ENCODE measurements around the gene ADAMTSL2. TPM values are rescaled to one million over a fixed set of nuclear protein-coding genes. Genes with fewer than 3 reads are reported as not detected.

Gene ADAMTSL2
- total and polyA plus RNA-seq, 2 donors (not counting 1 experiment from before 2014, with no cell fraction given): under 0.01 to 0.09 TPM

DNA sequence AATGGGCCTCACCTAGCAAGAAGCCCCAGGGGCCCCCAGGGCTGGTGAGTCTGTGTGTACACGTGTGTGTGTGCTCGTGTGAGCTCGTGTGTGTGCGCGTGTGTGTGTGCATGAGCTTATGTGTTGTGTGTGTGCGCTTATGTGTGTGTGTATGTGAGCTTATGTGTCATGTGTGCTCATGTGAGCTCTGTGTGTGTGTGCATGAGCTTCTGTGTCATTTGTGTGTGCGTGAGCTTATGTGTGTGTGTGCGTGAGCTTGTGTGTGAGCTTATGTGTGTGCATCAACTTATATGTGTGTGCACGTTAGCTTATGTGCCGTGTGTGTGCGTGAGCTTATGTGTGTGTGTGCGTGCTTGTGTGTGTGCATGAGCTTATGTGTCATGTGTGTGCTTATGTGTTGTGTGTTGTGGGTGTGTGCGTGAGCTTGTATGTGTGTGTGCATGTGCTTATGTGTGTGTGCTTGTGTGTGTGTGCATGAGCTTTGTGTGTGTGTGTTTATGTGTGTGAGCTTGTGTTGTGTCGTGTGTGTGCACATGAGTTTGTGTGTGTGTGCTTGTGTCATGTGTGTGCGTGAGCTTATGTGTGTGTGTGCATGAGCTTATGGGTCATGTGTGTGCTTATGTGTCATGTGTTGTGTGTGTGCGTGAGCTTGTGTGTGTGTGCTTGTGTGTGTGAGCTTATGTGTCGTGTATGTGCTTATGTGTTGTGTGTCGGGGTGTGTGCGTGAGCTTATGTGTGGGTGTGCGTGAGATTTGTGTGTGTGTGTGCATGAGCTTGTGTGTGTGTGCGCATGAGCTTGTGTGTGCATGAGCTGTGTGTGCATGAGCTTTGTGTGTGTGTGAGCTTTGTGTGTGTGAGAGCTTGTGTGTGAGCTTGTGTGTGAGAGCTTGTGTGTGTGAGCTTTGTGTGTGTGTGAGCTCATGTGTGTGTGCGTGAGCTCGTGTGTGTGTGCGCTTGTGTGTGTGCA is 38.9 kb upstream of the ADAMTSL2 start:
- Histone ChIP-seq H3K27me3 (ENCODE audit: control insufficient read depth, insufficient read depth, low read length) (peaks cover 25% of the 10 kb centered on the region), H3K4me3 (replicated peaks in 1 of 4; ENCODE audit: control extremely low read depth in 1 of 4, insufficient read depth in 1 of 4, low read depth in 3 of 4, low read length in 4 of 4) (no peak overlapping the region), H4K20me1 (ENCODE audit: control insufficient read depth, extremely low read depth, insufficient read depth, low read length) (no peaks in the 10 kb centered on the region), H3K27ac (ENCODE audit: insufficient read depth, low read length) (no peak overlapping the region), H3K4me2 (ENCODE audit: extremely low read depth, insufficient read depth, low read length) (no peak overlapping the region), H3K79me2 (ENCODE audit: control insufficient read depth, insufficient read depth, low read length) (no peaks in the 10 kb centered on the region), H2AFZ (ENCODE audit: low read length) (no peak overlapping the region), H3K4me1 (ENCODE audit: control insufficient read depth, extremely low read depth, insufficient read depth, low read length) (peaks cover 3% of the 10 kb centered on the region), H3K36me3 (ENCODE audit: control insufficient read depth, insufficient read depth, low read length) (no peaks in the 10 kb centered on the region), H3K9me3 (ENCODE audit: control insufficient read depth, insufficient read depth, low read depth, low read length) (no peaks in the 10 kb centered on the region), H3K9ac (ENCODE audit: insufficient read depth, low read length) (no peak overlapping the region)
- DNase-seq (ENCODE audit: low read depth in 2 of 2): no peak
- no peak for TF ChIP-seq EZH2 (IDR thresholded peaks at IDR 0.05; ENCODE audit: low read length, missing control alignments)
- TF ChIP-seq, protein P1, sequence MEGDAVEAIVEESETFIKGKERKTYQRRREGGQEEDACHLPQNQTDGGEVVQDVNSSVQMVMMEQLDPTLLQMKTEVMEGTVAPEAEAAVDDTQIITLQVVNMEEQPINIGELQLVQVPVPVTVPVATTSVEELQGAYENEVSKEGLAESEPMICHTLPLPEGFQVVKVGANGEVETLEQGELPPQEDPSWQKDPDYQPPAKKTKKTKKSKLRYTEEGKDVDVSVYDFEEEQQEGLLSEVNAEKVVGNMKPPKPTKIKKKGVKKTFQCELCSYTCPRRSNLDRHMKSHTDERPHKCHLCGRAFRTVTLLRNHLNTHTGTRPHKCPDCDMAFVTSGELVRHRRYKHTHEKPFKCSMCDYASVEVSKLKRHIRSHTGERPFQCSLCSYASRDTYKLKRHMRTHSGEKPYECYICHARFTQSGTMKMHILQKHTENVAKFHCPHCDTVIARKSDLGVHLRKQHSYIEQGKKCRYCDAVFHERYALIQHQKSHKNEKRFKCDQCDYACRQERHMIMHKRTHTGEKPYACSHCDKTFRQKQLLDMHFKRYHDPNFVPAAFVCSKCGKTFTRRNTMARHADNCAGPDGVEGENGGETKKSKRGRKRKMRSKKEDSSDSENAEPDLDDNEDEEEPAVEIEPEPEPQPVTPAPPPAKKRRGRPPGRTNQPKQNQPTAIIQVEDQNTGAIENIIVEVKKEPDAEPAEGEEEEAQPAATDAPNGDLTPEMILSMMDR (conservative IDR thresholded peaks at IDR 0.05 in 1 of 2, IDR thresholded peaks at IDR 0.05 in 1 of 2; ENCODE audit: low read depth in 1 of 2, low read length in 2 of 2): no peak

DNA sequence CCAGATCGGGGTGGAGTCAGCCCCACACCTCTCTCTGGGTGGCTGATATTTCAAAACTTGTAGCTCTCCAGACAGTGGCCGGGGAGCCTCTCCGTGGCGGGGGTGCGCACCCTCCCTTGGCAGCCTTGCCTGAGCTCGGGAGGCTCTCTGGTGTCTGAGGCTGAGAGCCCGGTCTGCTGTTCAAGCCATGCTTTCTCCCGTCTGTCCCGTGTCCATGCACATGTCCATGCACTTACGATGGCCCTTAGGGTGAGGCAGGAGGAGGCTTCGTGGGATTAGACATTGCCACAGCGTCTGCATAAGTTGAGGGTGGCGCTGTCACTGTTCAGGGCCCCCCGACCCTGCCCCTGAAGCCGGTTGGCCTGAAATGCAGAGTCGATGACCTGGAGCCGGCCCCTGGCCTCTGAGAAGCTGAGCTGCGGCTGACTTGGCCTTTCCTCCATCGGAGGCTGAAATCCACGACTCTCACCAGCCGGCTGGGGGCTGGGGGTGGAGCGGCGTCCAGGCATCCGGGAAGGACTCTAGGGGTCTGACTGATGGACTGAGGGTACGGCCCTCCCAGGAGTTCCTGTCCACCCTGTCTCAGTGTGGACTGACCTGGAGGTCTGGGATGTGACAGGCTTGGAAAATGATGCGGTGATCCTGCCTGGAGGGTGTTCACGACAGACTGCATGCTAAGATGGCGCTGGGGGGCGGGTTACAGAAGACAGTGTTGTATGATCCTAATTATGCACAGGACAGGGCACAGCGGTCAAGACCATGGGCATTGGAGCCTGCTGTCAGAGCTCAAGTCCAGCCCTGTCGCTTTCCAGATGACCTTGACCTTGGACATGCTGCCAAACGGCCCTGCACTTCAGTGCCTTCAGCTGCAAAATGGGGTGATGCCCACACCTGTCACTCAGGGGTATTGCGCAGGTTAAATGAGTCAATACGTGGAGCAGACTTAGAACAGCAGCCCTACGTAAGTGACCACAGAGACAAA is 37.4 kb upstream of the ADAMTSL2 start:
- TF ChIP-seq, protein P1 (conservative IDR thresholded peaks at IDR 0.05 in 1 of 2, IDR thresholded peaks at IDR 0.05 in 1 of 2; ENCODE audit: low read depth in 1 of 2, low read length in 2 of 2): no peak
- Histone ChIP-seq H3K79me2 (ENCODE audit: control insufficient read depth, insufficient read depth, low read length) (no peaks in the 10 kb centered on the region), H3K27ac (ENCODE audit: insufficient read depth, low read length) (no peak overlapping the region), H3K27me3 (ENCODE audit: control insufficient read depth, insufficient read depth, low read length) (peaks cover 25% of the 10 kb centered on the region), H3K9ac (ENCODE audit: insufficient read depth, low read length) (no peak overlapping the region), H4K20me1 (ENCODE audit: control insufficient read depth, extremely low read depth, insufficient read depth, low read length) (no peaks in the 10 kb centered on the region), H3K4me1 (ENCODE audit: control insufficient read depth, extremely low read depth, insufficient read depth, low read length) (peaks cover 3% of the 10 kb centered on the region), H3K4me2 (ENCODE audit: extremely low read depth, insufficient read depth, low read length) (no peak overlapping the region), H3K36me3 (ENCODE audit: control insufficient read depth, insufficient read depth, low read length) (no peaks in the 10 kb centered on the region), H2AFZ (ENCODE audit: low read length) (no peak overlapping the region), H3K4me3 (replicated peaks in 1 of 4; ENCODE audit: control extremely low read depth in 1 of 4, insufficient read depth in 1 of 4, low read depth in 3 of 4, low read length in 4 of 4) (no peak overlapping the region), H3K9me3 (ENCODE audit: control insufficient read depth, insufficient read depth, low read depth, low read length) (no peaks in the 10 kb centered on the region)
- no peak for DNase-seq (ENCODE audit: low read depth in 2 of 2)
